COLO668 (cell line): Measurements from ENCODE around the gene SLC9C2.
"Not testable (repeated sequence)": the region's sequence is repeated elsewhere in the genome, so short reads cannot be mapped to it uniquely, and the experiment has no call there.

Experiments used
- DNase-seq: peaks from one replicate; lab custom pipeline; 2025; ENCODE audit not compliant: unreplicated experiment; lab: John Stamatoyannopoulos, UW

Gene SLC9C2

GRCh38 chr1:173462666-173463065 lies 140.2 kb downstream of the SLC9C2 start:
- not testable (repeated sequence) for DNase-seq

GRCh38 chr1:173459885-173460284 lies 143.0 kb downstream of the SLC9C2 start:
- no peak for DNase-seq

GRCh38 chr1:173454966-173455524 lies 147.8 kb downstream of the SLC9C2 start:
- DNase-seq, result no peak

GRCh38 chr1:173453982-173454381 lies 148.9 kb downstream of the SLC9C2 start:
- DNase-seq, result no peak

GRCh38 chr1:173451981-173452380 lies 150.9 kb downstream of the SLC9C2 start:
- no peak for DNase-seq
